Activated CD4-positive, alpha-beta T cell treated with anti-CD3 and anti-CD28 coated beads, Interleukin-10, Interleukin-2, amounts not matched to agents 100 ng/mL and 50 ng/mL, durations not matched to agents 16 hours and 8 hours (primary cell): Measurements from ENCODE around the gene CHD2.
"Not testable (repeated sequence)": the region's sequence is repeated elsewhere in the genome, so short reads cannot be mapped to it uniquely, and the experiment has no call there.

Experiments
- DNase-seq: peaks from one replicate; pipeline ENCODE4 v3.0.0-alpha.2; 2020

The CHD2 gene

DNA sequence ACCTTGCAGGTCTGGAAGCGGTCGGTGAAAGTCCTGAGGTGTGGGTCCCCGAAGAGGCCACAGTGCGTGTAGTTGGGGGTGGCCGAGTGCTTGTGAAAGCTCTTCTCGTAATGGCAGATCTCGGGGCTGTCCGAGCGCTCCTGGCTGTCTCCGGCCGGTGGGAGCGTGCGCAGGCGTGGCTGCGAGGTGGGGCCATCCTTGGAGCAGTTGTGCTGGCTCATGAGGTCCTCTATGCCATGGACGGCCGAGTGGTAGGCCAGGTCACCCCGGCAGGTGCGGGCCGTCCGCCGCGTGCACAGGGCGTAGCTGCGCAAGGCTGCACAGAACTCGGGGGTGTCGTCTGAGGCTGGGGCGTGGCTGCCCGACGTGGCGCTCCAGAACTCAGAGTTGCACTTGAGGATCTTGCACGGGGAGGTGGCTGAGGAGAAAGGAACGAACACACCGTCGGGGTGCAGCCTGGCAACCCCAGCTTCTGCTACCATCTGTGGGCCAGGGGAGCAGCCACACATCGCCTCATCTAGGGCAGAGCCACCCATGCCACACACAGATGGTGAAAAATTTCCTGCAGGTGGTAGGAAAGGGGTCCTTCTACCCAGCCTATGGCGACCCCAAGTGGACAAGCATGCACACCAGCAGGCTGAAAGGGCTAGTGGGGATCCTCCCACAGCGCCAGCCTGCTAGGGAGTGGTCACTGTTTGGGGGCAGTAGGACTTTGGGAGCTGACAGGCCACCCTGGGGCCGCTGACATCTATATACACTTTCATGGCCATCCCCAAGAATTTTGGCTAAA is 152.2 kb downstream of the CHD2 start:
- peak; percentile 12 for DNase-seq

GRCh38 chr15:93055211-93055610 is 155.1 kb downstream of the CHD2 start:
- no peak for DNase-seq

GRCh38 chr15:93056836-93057235 is 156.7 kb downstream of the CHD2 start:
- no peak for DNase-seq

GRCh38 chr15:93057618-93058017 is 157.5 kb downstream of the CHD2 start:
- no peak for DNase-seq

DNA sequence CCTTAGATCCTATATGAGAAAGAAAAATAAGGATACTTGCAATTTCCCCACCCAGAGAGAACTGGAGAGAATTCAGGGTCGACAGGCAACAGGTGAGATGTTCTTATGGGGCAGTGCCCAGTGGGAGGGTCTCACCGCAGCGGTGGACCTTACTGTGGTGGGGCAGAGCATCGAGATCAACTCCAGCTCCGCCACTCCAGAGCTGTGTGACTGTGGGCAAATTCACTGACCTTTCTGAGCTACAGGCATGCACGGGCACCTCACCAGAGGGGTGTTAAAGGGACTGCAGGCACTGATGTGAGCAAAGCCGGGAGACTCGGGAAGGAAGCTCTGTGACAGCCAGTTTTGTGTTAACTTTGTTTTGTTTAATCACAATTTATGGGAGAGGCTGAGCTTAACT is 158.0 kb downstream of the CHD2 start:
- no peak for DNase-seq

- no peak for DNase-seq
Measured at GRCh38 chr15:93058904-93059427, 158.8 kb downstream of the CHD2 start.

DNA sequence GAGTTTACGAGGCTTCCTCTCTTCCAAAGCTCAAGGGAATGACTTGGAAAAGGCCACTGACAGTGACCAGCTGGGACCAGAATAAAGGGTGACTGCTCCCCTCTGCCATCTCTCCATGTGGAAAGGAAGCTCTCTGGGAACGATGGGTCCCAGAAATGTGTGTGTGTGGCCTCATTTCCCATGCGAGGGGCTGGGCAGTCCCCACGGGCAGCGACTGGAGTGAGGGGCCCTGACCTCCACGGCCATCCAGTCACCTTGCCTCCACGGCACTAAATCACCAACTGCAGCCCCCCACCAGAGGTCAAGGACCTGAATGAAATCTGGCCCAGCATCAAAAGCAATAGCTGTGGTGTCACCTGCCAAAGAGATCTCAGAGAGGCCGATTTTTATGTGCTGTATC is 159.3 kb downstream of the CHD2 start:
- no peak for DNase-seq

DNA sequence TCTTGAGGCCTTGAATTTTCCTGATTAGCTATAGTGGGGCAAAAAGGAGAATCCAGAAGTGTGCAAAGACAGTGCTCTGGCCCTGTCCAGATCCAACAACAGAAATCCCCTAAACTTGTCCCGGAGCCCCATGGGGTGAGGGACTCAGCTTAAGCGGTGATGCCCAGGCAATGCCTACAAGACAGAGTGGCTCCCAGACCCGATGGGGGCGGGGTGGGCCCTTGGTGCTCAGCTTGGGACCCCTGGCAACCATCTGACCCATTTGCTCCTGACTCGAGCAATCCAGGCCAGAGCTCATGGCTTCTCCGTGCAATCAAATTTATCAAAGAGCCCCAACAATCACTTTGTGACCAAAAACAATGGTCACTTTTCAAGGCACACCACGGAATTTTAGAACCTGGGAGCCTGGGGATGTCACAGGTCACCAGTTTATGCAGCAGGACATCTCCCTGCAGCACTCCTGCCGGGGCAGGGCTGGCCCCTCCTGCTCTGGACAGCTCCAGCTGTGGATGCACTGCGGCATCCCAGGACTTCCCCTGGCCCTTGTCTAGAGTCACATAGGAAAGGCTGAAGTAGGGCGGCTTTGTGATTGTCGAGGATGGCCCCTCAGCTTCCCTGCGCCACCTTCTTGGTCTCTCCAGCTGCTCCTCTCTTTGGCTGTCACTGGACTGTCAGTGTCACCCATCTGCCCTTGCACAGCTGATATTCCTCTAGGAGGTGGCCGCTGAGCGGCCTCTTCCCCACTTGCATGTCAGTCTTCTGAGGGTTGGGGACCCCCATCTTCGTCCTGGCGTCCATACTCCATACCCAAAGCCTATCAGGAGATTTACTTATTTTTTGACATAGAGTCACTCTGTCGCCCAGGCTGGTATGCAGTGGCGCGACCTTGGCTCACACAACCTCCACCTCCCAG is 160.5 kb downstream of the CHD2 start:
- DNase-seq, result no peak

DNA sequence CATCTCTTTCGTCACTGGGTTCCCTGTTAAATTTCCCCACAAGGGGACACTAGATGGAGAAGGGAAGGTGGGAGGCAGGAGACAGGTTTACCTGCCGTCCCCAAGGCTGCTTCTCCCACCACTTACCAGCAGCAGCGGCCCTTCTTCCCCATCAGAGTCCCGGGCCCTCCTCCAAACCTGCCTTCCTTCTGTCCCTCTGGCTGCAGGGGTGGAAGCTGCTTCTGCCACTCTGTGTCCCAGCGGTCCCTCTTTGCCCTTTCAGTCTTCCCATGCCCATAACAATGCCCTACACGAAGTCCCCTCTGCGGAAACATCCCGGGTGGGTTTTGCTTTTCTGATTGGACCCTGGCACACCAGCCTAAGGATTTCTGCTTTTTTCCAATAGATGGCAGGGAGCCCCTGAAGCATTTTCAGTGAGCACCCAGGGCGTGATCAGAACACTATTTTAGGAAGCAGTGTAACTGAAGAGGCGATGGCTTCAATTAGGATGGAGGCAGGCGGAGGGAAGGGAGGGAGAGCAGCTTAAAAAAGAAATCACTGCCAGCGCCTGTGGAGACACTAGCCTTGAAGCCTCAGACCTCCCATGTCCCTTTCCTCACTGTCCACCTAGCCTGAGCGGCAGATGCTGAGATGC is 162.6 kb downstream of the CHD2 start:
- not testable (repeated sequence) for DNase-seq

GRCh38 chr15:93063262-93063671 is 163.1 kb downstream of the CHD2 start:
- no peak for DNase-seq

DNA sequence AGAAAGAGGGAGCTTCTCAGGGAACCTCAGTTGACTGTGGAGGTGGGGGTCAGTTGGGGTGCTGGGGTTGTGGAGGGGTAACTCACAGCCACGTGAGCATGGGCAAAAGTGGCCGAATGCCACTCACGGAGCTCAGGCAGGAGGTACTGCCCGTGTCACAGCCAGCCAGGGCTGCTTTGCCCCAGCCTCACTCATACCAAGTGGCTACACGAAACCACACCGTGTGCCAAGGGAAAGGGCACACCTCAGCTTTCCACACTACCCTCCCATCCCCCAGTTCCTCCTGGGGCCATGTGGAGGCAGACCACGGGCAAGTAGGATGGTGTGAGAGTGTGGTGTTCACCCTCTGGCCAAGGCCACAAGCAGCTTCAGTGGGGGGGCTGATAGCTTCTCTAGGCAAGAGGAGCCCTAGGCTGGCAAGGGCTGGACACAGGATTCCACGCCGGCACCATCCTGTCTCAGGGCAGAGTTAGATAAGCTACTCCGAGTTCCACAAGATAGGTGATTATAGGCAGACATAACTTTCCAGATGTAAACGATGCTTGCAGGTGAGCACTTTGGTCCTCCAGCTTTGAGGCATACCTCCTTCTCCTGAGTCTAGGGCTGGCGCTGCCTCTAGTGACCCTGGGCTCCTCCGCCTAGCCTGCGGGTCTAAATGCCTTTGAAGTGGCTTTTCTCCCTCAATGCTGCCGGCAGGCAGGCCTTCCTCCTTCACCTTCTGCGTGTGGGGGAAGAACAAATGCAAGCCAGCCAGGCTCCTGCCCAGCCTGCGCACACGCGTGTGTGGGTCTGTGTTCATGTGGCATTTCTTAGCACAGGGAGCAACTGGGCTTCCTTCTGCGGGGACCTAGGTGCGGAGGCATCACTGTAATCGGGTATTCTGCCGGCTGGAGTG is 163.9 kb downstream of the CHD2 start:
- no peak for DNase-seq

- no peak for DNase-seq
Measured at GRCh38 chr15:93065641-93066045, 165.5 kb downstream of the CHD2 start.

GRCh38 chr15:93066224-93066681 is 166.1 kb downstream of the CHD2 start:
- no peak for DNase-seq

DNA sequence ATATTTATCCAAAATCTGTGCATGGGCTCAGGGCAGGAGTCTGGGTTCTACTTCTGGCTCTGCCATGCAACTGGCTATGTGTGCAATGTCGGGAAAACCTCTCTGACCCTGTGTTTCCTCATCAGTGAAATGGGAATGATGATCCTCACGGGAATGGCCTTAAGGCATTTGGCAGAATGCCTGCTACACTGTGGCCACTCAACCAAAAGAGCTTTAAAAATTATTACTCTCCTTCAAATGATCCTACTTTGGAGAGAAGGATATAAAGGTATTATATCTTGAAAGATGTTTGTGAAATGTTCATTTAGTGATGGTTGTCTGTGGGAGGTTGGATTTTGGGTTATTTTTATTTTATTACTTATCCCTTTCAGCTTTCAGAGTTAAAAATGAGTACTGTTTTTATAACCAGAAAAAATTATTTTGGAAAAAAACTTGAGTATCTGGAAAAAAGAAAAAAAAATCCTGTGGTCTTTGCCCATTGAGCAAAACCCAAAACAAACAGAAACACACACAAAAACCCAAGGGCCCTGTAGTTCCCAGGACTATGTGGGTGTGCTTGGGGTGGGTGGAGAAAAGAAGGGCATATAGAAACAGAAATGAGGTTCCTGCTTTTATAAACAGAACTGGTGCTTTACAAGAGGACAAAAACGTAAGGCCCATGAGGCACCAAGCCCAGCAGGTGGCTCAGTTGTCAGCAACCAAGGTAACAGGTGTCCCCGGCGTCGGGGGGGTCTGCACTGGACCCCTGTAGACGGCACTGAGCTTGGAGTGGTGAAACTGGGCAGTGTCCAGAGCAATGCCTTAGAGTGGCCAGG is 166.9 kb downstream of the CHD2 start:
- no peak for DNase-seq

DNA sequence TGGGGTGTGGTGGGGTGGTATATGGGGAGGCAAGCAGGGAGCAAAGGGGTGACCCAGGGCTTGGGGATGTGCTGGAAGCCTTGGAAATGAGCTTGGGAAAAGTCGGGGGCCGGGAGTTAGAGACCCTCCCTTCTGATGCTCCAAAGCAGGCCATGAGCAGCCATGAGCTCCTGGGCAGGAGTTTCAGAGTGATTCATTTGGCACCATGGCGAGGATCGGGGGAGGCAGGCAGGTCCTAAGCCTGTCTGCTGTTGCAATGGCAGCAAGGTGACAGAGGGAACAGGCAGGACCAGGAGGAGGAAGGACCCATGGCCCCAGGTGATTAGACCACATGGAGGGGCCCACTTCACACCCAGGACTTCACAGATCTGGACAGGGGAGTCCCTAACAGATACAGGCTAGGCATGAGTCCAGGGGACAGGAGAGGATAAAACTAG is 167.5 kb downstream of the CHD2 start:
- no peak for DNase-seq

DNA sequence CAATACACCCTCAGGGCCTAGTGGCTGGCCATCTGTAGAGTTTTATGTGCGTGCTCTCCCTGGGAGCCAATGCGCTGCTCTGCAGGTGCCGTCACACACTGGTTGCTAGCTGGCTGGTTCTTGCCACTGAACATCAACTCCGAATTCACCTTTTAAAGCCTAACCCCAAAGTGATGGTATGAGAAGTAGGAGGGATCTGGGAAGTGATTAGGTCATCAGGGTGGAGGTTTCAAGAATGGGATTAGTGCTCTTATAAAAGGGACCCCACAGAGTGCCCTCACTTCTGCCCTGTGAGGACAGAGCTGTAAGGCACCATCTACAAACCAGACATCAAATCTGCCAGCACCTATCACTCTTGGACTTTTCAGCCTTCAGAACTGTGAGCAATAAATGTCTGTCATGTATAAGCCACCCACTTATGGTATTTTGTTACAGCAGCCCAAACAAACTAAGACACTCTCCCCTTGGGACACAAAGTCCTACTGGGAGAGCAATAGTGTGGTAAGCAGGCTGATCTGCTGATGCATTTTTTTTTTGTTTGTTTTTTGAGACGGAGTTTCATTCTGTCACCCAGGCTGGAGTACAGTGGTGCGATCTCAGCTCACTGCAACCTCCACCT is 168.6 kb downstream of the CHD2 start:
- no peak for DNase-seq

- no peak for DNase-seq
Measured at GRCh38 chr15:93070132-93070531, 170.0 kb downstream of the CHD2 start.

GRCh38 chr15:93070551-93071296 is 170.6 kb downstream of the CHD2 start:
- DNase-seq, result no peak

GRCh38 chr15:93071469-93071936 is 171.4 kb downstream of the CHD2 start:
- no peak for DNase-seq

DNA sequence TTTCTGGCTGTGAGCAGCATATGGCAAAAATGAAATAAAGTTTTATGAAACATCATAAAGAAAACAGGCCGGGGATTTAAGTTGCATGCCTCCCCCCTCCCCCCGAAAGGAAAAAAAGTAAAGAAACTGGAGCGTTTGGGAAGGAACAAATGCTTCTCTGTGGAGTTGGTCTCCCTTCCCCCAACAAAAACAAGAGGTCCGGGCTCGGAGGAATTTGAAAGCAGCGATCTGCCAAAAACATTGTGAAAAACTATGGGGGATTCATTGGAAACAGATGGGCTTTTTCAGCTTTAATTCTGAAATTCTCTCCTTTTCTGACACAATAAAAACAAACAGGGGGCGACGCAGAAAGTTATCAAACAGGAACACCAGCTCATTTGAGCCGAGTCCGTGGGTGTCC is 171.9 kb downstream of the CHD2 start:
- no peak for DNase-seq
